DND-41 (cell line): ENCODE data around the gene HEPACAM2.

Source experiments
- EZH2 ChIP-seq: IDR thresholded peaks from 3 replicates; pipeline ENCODE4 v1.6.1; 2012; ENCODE audit warnings: borderline replicate concordance, low read depth, mild to moderate bottlenecking, moderate library complexity, low read length, inconsistent platforms; ENCODE audit not compliant: severe bottlenecking
- TF ChIP-seq, protein P1 (sequence below): IDR thresholded peaks from 2 replicates; pipeline ENCODE4 v1.5.1; 2012; ENCODE audit warnings: borderline replicate concordance, low read length, moderate library complexity, mild to moderate bottlenecking; ENCODE audit not compliant: poor library complexity, severe bottlenecking; ENCODE audit errors: extremely low read depth

DNA sequence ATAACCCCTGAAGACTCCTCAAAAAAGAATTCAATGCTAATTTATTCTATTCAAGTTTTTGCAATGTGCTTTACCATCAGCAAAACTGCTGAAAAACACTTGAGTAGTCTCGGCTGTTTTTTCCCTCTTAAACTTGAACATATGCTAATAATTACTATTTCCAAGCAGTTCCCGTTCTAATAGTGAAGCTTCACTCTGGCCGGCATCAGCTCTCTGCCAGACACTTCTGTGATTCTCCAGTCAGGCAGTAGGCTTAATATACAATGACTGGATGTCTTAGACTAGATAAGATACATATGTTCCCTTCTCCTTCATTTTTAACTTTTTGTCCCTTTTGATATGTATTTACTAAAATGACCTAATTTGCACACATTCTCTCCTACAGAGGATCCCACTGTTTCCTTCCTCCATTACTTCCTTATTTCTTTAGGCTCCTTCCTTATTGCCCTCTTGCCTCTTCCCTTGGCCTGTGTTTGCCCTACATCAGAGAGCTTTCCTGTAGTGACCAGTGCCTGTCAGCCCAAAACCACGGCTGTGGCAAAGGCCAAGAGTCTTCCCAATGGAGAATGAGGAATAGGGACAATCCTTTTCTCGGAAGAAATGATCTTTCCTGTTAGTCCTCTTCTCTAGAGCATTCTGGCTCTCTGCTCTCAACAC lies 23.5 kb downstream of the HEPACAM2 start:
- TF ChIP-seq, protein P1, sequence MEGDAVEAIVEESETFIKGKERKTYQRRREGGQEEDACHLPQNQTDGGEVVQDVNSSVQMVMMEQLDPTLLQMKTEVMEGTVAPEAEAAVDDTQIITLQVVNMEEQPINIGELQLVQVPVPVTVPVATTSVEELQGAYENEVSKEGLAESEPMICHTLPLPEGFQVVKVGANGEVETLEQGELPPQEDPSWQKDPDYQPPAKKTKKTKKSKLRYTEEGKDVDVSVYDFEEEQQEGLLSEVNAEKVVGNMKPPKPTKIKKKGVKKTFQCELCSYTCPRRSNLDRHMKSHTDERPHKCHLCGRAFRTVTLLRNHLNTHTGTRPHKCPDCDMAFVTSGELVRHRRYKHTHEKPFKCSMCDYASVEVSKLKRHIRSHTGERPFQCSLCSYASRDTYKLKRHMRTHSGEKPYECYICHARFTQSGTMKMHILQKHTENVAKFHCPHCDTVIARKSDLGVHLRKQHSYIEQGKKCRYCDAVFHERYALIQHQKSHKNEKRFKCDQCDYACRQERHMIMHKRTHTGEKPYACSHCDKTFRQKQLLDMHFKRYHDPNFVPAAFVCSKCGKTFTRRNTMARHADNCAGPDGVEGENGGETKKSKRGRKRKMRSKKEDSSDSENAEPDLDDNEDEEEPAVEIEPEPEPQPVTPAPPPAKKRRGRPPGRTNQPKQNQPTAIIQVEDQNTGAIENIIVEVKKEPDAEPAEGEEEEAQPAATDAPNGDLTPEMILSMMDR, result no peak
- TF ChIP-seq EZH2, result no peak
